Measurements from ENCODE around the gene UBE2R2. TPM values are rescaled to one million over a fixed set of nuclear protein-coding genes. Genes with fewer than 3 reads are reported as not detected.

Gene UBE2R2
- total RNA-seq, 3 donors from 2014 or later = 32.1 to 55.5 (median 34.4) TPM

DNA sequence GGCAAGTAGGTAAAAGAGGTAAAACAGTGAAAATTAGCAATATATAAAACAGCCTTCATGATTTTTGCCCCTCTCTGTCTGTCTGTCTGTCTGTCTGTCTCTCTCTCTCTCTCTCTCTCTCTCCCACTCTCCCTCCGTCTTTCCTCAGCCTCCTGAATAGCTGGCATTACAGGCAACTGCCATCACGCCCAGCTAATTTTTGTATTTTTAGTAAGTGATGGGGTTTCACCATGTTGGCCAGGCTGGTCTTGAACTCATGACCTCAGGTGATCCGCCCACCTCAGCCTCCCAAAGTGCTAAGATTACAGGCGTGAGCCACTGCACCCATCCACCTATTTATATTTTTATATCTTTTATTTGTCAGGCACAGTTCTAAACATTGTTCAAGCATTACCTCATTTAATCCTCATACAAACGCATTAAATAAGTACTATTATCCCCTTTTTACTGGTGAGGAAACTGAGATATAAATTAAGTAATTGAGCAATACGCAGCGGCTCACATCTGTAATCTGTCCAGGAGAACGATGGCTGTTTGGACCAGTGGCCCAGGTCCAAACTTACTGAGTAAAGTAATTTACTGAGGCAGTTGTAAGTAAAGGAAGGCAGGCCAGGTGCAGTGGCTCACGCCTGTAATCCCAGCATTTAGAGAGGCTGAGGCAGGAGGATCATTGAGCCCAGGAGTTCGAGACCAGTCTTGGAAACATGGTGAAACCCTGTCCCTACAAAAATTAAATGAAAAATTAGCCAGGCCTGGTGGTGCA, 60.9 kb downstream of the UBE2R2 start:
- intact Hi-C loops (cut with DNase I, micrococcal nuclease) = no loop called here
- no peaks in the 10 kb centered on the region for H3K36me3 ChIP-seq (ENCODE audit: low read depth)
- H3K9me3 ChIP-seq = no peaks in the 10 kb centered on the region
- peak; percentile 38 for ATAC-seq
- TF ChIP-seq, protein P1, sequence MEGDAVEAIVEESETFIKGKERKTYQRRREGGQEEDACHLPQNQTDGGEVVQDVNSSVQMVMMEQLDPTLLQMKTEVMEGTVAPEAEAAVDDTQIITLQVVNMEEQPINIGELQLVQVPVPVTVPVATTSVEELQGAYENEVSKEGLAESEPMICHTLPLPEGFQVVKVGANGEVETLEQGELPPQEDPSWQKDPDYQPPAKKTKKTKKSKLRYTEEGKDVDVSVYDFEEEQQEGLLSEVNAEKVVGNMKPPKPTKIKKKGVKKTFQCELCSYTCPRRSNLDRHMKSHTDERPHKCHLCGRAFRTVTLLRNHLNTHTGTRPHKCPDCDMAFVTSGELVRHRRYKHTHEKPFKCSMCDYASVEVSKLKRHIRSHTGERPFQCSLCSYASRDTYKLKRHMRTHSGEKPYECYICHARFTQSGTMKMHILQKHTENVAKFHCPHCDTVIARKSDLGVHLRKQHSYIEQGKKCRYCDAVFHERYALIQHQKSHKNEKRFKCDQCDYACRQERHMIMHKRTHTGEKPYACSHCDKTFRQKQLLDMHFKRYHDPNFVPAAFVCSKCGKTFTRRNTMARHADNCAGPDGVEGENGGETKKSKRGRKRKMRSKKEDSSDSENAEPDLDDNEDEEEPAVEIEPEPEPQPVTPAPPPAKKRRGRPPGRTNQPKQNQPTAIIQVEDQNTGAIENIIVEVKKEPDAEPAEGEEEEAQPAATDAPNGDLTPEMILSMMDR (IDR thresholded peaks at IDR 0.05) = no peak
- no peak for DNase-seq
- peaks cover 3% of the 10 kb centered on the region for H3K4me1 ChIP-seq (ENCODE audit: low read depth)
- H3K4me3 ChIP-seq = no peak overlapping the region

DNA sequence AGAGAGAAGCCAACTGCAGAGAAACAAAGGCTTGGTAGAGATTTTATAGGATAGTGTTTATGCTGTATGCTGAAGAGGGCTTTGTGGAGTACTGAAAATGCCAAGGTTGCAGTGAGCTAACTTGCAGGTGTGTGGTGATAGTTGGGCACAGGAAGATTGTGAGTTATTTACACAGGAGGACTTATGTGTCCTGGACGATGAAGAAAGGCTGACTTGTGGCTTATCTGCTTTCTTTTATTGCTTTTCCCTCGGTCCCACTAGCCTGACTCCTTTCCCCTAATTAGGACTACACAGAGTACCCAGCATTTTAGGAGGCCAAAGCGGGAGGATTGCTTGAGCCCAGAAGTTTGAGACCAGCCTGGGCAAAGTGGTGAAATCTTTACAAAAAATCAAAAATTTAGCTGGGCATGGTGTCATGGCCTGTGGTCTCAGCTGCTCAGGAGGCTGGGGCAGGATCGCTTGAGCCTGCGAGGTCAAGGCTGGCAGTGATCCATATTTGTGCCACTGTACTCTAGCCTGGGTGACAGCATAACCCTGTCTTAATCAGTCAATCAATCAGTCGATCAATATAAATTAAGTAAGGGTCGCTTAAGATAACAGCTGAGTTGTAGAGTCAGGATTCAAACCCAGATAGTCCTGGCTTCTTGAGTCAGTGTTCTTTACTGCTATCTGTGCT, 61.9 kb downstream of the UBE2R2 start:
- no peaks in the 10 kb centered on the region for H3K36me3 ChIP-seq (ENCODE audit: low read depth)
- no peak overlapping the region for H3K4me3 ChIP-seq
- DNase-seq = no peak
- H3K4me1 ChIP-seq (ENCODE audit: low read depth) = peaks cover 3% of the 10 kb centered on the region
- intact Hi-C loops (cut with DNase I, micrococcal nuclease) = no loop called here
- ATAC-seq = peak; percentile 38
- TF ChIP-seq, protein P1 (IDR thresholded peaks at IDR 0.05) = no peak
- no peaks in the 10 kb centered on the region for H3K9me3 ChIP-seq

DNA sequence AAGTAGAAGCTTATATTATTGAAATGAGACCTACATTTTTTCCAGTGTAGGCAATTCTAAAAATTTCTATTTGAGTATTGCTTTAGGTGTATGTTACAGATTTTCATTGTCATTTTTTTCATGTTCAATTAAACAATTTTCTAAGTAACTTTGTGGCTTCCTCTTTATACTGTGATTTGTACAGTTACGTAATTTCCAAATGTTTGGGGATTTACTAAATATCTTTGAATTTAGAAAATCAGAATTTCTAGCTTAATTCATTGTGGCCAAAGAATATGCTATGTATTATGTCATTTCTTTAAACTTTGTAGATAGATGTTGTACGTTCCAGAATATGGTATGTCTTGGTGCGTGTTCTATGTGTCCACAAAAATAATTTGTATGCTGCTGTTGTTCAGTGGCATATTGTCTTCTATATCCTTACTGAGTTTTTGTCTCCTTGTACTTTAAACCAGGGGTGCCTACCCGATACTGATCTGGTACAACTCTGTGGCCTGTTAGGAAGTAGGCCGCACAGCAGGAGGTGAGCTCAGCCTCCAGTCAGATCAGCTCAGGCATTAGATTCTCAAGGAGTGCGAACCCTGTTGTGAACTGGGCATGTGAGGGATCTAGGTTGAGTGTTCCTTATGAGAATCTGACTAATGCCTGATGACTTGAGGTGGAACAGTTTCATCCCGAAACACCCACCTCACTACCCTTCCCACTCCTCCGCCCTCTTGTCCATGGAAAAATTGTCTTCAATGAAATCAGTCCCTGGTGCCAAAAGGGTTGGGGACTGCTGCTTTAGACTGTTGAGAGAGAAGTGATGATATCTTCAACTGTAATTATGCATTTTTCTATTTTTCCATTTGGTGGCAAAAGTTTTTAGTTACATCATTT, 63.5 kb downstream of the UBE2R2 start:
- Histone ChIP-seq H3K4me3 (no peak overlapping the region), H3K4me1 (ENCODE audit: low read depth) (peaks cover 11% of the 10 kb centered on the region), H3K9me3 (no peaks in the 10 kb centered on the region), H3K36me3 (ENCODE audit: low read depth) (no peaks in the 10 kb centered on the region)
- no peak for ATAC-seq
- TF ChIP-seq, protein P1 (IDR thresholded peaks at IDR 0.05) = no peak
- DNase-seq = no peak
- intact Hi-C loops (cut with DNase I, micrococcal nuclease) = no loop called here

DNA sequence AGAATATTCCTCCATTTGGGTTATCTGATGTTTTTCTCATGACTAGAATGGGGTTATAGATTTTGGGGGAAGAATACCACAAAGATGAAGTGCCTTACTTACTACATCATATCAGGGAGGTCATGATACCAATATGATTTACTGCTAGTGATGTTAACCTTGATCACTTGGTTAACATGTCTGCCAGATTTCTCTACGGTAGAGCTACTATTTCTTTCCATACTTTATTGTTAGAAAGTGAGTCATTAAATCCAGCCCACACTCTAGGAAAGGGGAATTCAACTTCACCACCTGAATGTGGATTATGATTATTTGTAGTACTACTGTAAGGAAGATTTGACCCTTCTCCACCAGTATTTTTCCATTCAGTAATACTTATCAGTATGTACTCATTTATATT, 64.7 kb downstream of the UBE2R2 start:
- Histone ChIP-seq H3K36me3 (ENCODE audit: low read depth) (no peaks in the 10 kb centered on the region), H3K4me3 (no peak overlapping the region), H3K4me1 (ENCODE audit: low read depth) (peaks cover 15% of the 10 kb centered on the region), H3K9me3 (no peaks in the 10 kb centered on the region)
- DNase-seq (no peak), ATAC-seq (no peak)
- intact Hi-C loops (cut with DNase I, micrococcal nuclease) = no loop called here
- TF ChIP-seq, protein P1 (IDR thresholded peaks at IDR 0.05) = no peak

DNA sequence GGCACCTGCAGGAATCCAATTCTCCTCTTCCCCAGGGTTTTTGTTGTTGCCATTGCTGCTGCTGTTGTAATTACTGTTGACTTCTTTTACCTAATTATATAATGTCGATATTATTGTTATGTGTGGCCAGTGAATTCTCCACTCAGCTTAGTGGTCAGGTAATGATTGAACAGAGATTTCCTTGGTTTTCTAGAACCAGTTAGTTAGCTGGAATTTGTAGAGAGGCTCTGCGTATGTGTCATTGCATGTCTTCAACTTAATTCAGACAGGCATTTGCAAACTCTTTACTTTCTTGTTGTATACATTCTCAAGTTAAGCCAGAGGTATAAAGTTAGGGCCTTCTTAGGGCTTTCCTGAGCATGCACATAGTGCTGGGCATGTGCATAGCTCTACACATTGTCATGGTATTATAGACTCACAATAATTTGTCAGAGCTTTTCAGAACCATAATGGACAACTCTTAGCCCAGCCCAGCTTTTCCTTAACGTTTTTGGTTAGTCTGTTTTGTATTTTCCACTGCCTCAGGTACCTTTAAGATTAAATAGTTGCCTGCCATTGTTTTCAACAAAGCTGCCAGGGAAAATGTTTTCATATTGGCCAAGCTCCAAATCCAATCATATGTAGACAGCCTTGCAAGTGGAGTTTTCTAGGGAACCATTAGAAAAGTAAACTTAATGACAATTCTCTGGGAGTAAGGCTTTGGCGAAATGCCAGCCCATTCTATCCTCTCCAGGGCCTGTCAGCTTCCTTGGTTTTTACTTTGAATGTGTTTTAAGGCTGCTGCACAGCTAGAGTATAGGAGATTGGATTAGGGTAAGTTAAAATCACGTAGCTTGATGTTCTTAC, 68.1 kb downstream of the UBE2R2 start:
- peaks cover 12% of the 10 kb centered on the region for H3K4me1 ChIP-seq (ENCODE audit: low read depth)
- peak; percentile 41 for ATAC-seq
- intact Hi-C loops (cut with DNase I, micrococcal nuclease) = no loop called here
- TF ChIP-seq, protein P1 (IDR thresholded peaks at IDR 0.05) = no peak
- peak in 1 of 3 donors; percentile 67 for DNase-seq
- no peak overlapping the region for H3K4me3 ChIP-seq
- H3K36me3 ChIP-seq (ENCODE audit: low read depth) = no peaks in the 10 kb centered on the region
- no peaks in the 10 kb centered on the region for H3K9me3 ChIP-seq
